ENCODE results near the gene PPM1E.

DNA sequence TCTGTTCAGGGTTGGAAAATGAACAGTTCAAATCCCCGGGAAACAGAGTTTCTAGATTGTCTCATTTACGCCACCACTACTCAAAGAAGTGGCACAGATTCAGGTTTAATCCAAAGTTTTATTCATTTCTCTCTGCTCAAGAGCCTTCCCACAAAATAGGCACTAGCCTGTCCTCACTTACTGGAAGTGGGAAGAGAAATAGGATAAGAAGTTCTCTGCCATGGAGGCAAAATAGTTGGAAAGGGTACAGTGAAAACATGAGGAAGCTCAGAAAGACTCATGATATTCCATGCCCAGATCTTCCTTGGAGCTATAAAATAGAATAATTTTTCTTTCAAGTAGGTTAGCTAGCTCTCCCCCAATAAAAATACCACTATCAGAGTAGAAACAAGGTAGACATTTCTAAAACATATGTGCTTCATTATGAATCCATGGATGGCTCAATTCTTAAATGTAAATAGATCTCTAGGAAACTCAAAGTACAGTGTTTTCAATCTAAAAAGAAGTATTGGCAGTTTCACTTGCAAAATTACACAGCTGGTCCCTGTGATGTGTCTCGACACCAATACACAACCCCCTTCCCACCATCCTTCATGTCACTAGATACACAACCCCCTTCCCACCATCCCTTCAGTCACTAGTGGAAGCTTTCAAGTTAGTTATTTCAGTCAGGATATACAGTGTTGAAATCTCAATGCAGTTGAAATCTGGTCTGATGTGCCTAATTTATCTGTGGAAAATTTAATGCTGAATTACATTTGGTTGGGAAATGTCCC, 225.2 kb downstream of the PPM1E start:
- TF ChIP-seq, protein P1, sequence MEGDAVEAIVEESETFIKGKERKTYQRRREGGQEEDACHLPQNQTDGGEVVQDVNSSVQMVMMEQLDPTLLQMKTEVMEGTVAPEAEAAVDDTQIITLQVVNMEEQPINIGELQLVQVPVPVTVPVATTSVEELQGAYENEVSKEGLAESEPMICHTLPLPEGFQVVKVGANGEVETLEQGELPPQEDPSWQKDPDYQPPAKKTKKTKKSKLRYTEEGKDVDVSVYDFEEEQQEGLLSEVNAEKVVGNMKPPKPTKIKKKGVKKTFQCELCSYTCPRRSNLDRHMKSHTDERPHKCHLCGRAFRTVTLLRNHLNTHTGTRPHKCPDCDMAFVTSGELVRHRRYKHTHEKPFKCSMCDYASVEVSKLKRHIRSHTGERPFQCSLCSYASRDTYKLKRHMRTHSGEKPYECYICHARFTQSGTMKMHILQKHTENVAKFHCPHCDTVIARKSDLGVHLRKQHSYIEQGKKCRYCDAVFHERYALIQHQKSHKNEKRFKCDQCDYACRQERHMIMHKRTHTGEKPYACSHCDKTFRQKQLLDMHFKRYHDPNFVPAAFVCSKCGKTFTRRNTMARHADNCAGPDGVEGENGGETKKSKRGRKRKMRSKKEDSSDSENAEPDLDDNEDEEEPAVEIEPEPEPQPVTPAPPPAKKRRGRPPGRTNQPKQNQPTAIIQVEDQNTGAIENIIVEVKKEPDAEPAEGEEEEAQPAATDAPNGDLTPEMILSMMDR (IDR thresholded peaks at IDR 0.05) = no peak
- no peak for TF ChIP-seq POLR2A (IDR thresholded peaks at IDR 0.05)

Data from heart left ventricle (tissue), 13 donors.